HUDEP-2 (cell line): Measurements from ENCODE around the gene UTF1.

Source experiments
- DNase-seq, 76 experiments: peaks; one replicate each; lab custom pipeline; 2025; ENCODE audit not compliant: unreplicated experiment in 76 of 76; lab: John Stamatoyannopoulos, UW

Gene UTF1

GRCh38 chr10:133275684-133276092, 45.7 kb downstream of the UTF1 start:
- peak in 12 of 76 experiments; percentile 6 to 31 (median 17) for DNase-seq

- no peak for DNase-seq
These were observed 46.0 kb downstream of the UTF1 start for GRCh38 chr10:133276100-133276434.

- DNase-seq, result peak in 6 of 76 experiments; percentile 9 to 25 (median 18)
These were observed 46.6 kb downstream of the UTF1 start, which contains the start of gene ADAM8 for GRCh38 chr10:133276435-133277201. Gene ADAM8, minus strand, starts transcription at chr10:133276868. Its CDS starts 51 bp downstream, at chr10:133276817.

- no peak for DNase-seq
These were observed 47.4 kb downstream of the UTF1 start for GRCh38 chr10:133277277-133277992.

GRCh38 chr10:133277993-133278576, 48.1 kb downstream of the UTF1 start:
- no peak for DNase-seq

GRCh38 chr10:133278577-133279265, 48.7 kb downstream of the UTF1 start:
- peak in 72 of 76 experiments; percentile 19 to 84 (median 61) for DNase-seq

GRCh38 chr10:133279326-133280226, 49.6 kb downstream of the UTF1 start:
- DNase-seq, result no peak

GRCh38 chr10:133280391-133281059, 50.5 kb downstream of the UTF1 start:
- DNase-seq, result no peak

- no peak for DNase-seq
These were observed 51.1 kb downstream of the UTF1 start for GRCh38 chr10:133281084-133281483.
